Ovary (tissue), 9 donors: Measurements from ENCODE around the gene SS18L1. TPM values are rescaled to one million over a fixed set of nuclear protein-coding genes. Genes with fewer than 3 reads are reported as not detected.

ENCODE experiments used
- DNase-seq, 5 donors: peaks; one replicate each; pipeline ENCODE4 v3.0.0-alpha.2; 2019 to 2020
- H3K27ac ChIP-seq, 2 donors: fragments of 200-600 bp; one replicate each; pipeline versions ENCODE4 v1.5.1 to v1.8.0; 2019 to 2022
- H3K27me3 ChIP-seq: fragments of 200-600 bp; one replicate; pipeline ENCODE4 v1.8.0; 2022
- H3K36me3 ChIP-seq: fragments of 200-600 bp; sonication (generic); one replicate; pipeline ENCODE4 v1.5.1; 2019
- H3K4me1 ChIP-seq: one replicate; pipeline ENCODE4 v1.8.1; 2013; ENCODE audit warnings: mild to moderate bottlenecking, moderate library complexity; ENCODE audit not compliant: insufficient read depth
- H3K4me3 ChIP-seq: fragments of 200-600 bp; sonication (generic); one replicate; pipeline ENCODE4 v1.5.1; 2017
- H3K9me3 ChIP-seq, 2 donors: fragments of 200-600 bp in 1 of 2; sonication (generic) in 1 of 2; one replicate each; pipeline versions ENCODE4 v1.5.1 to v1.8.1; 2013 to 2019; ENCODE audit warnings: mild to moderate bottlenecking in 1 of 2, moderate library complexity in 1 of 2
- EP300 ChIP-seq: sonication (generic); formaldehyde crosslinking; IDR thresholded peaks from one replicate; pipeline ENCODE4 v1.6.1; 2017; ENCODE audit warnings: antibody characterized with exemption
- POLR2A ChIP-seq: fragments of 450-650 bp; IDR thresholded peaks from one replicate; pipeline ENCODE4 v1.6.1; 2017; ENCODE audit warnings: antibody characterized with exemption, mild to moderate bottlenecking, moderate library complexity
- WGBS, 3 donors: extraction: QIAGEN DNeasy Blood & Tissue Kit in 1 of 3; methylation state at CpG; one replicate each; pipeline versions ENCODE4 v1.1.5 to v1.1.7; 2013 to 2017; 5-methylcytosine and 5-hydroxymethylcytosine counted together
- intact Hi-C, 4 donors: fragments of 100-400 bp; cut with DNase I; formaldehyde crosslinking; loops; one replicate each; pipeline versions ENCODE4 v1.11.0 to v1.15.1; 2022 to 2023
- polyA plus RNA-seq, 2 donors: library from polyadenylated mRNA; stranded (reverse); fragments of 200-250 nt in 1 of 2; fragments of 350-450 nt in 1 of 2; fragmentation: Illumina TruSeq in 1 of 2; extraction: RNeasy Lipid Tissue Mini Kit (QIAGEN cat#74804) in 1 of 2; gene quantifications; one replicate each; pipeline ENCODE4 v1.2.3, GENCODE V29; 2013 to 2014
- total RNA-seq, 7 donors: library from RNA; depleted of rRNA in 2 of 7; stranded (reverse); fragments of >200 nt in 2 of 7; fragmentation: NEBNext Ultra II Directional in 3 of 7; extraction: Animal tissue kit (Norgen Biotek cat#: 25700) in 3 of 7; gene quantifications; one replicate each; pipeline versions ENCODE4 v1.1.0 to v1.2.4, GENCODE V29; 2016 to 2023
- TF ChIP-seq, protein P1 (sequence below), 3 donors: fragments of 450-650 bp in 2 of 3; fragments of 200-600 bp in 1 of 3; IDR thresholded peaks; one replicate each; pipeline versions ENCODE4 v1.5.1 to v1.8.0; 2016 to 2022; ENCODE audit warnings: antibody characterized with exemption in 3 of 3, mild to moderate bottlenecking in 1 of 3
- donor health status: DM: no; HTN: no; CAD: no; lungs with moderate emphysema.
- donor health status: DM: no; HTN: no; CAD: no.
- donor health status: Bipolar disorder and iron deficiency.
- donor health status: DM: yes; HTN: yes; CAD: no.
- donor health status: DM: no; HTN: no; CAD: no.
- donor health status: DM: yes; HTN: yes; CAD: no.

SS18L1 gene
- total and polyA plus RNA-seq, 9 donors, result 7.7 to 14.3 (median 12.4) TPM

DNA sequence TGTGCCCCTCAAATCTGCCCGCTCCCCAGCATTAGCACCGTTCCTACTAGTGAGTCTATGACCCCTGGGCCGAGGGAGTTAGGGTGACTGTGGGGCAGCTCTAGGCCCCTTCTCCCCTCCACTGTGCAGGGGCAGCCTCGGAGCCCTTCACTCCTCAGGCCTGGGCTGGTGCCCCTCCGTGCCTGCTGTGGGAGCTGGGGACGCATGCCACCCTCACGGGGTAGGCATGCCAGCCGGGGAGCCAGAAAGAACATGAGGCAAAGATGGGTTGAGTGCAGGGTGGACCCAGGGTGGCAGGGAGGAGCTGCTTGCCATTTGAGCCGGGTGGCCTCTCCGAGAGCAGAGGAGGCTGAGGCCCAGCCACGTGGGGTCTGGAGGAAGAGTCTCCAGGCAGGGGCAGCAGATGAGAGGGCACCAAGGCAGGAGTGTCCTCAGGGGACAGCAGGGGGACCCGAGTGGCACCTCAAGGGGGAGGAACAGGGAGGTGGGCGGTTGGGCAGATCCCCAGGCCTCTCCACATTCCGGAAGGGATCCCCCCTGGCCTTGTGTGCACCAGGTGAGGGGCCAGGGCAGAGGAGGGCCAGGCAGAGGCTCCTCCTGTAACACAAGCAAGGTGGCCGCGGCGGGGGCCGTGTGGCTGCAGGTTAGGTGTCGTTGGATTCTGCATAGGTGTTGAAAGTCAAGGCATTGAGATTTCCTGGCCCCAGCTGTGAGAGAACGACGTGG lies 39.9 kb upstream of the SS18L1 start:
- DNase-seq, result no peak
- 70 to 76% (median 75%) methylated on average over 21 of the region's 21 CpGs for WGBS, 3 donors
- intact Hi-C loops, result no loop called here
- no peak overlapping the region for H3K27ac ChIP-seq
- no peaks in the 10 kb centered on the region for H3K4me1 ChIP-seq
- H3K27me3 ChIP-seq, result no peaks in the 10 kb centered on the region
- H3K4me3 ChIP-seq, result no peak overlapping the region
- H3K36me3 ChIP-seq, result no peaks in the 10 kb centered on the region
- H3K9me3 ChIP-seq, result peaks cover 0 to 12% of the 10 kb centered on the region in 2 donors
- TF ChIP-seq EP300, result no peak
- TF ChIP-seq, protein P1, sequence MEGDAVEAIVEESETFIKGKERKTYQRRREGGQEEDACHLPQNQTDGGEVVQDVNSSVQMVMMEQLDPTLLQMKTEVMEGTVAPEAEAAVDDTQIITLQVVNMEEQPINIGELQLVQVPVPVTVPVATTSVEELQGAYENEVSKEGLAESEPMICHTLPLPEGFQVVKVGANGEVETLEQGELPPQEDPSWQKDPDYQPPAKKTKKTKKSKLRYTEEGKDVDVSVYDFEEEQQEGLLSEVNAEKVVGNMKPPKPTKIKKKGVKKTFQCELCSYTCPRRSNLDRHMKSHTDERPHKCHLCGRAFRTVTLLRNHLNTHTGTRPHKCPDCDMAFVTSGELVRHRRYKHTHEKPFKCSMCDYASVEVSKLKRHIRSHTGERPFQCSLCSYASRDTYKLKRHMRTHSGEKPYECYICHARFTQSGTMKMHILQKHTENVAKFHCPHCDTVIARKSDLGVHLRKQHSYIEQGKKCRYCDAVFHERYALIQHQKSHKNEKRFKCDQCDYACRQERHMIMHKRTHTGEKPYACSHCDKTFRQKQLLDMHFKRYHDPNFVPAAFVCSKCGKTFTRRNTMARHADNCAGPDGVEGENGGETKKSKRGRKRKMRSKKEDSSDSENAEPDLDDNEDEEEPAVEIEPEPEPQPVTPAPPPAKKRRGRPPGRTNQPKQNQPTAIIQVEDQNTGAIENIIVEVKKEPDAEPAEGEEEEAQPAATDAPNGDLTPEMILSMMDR (IDR thresholded peaks at IDR 0.05), result no peak
- TF ChIP-seq POLR2A, result no peak

DNA sequence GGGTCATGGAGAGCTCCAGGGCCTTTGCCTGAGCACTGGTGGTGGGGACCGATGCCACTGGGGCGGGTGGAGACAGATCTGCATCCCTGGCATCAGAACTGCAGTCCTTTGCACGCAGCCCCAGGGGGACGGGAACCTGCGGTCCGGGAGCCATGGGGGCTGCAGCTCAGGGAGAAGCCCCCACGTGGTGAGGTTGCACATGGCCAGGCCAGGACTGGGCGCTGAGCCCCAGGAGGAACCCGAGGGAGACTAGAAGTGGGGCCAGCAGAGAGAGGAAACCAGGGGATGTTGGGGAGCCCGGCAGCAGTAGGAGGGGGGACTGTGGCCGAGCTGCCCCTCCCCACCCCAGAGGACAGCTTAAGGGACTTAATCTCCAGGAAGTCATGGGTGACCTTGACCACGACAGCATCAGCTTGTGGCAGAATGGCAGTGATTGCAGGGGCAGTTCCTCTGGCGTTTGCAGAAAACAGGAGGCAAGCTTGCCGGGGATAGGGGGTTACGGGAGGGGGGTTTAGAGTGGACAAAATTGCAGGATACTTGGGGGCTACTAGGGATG lies 39.3 kb upstream of the SS18L1 start:
- Histone ChIP-seq H3K4me3 (no peak overlapping the region), H3K36me3 (no peaks in the 10 kb centered on the region), H3K4me1 (no peaks in the 10 kb centered on the region), H3K27me3 (no peaks in the 10 kb centered on the region), H3K9me3 (peaks cover 0 to 12% of the 10 kb centered on the region in 2 donors), H3K27ac (no peak overlapping the region)
- TF ChIP-seq EP300 (no peak), POLR2A (no peak)
- TF ChIP-seq, protein P1 (IDR thresholded peaks at IDR 0.05), result no peak
- intact Hi-C loops, result no loop called here
- WGBS, 3 donors, result 20 to 23% (median 20%) methylated on average over 15 of the region's 15 CpGs
- DNase-seq, result no peak

DNA sequence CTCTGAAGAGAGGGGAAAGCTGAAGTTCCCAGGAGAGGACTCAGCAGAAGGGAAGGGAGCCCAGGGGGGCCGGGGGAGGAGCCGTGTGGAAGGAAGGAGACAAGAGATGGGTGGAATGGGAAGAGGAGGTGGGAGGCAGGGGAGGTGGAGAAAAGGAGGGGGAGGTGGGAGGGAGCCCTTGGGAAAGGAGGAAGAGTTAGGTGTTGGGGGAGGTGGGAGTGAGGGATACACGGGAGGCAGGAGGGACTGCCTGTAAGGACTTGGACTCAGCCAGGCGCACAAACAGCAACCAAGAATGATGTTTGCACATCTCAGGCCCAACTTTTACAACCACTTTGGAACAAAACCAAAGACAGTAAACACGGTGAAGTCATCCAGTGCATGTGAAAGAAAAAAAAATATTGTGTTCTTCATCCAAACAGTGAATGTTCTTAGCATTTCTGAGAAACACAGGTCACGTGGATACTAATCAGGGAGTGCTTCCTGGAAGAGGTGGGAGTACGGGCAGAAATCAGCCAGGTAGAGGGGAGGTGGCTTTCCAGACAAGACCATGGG lies 38.7 kb upstream of the SS18L1 start:
- no peak overlapping the region for H3K4me3 ChIP-seq
- no peak for DNase-seq
- no peaks in the 10 kb centered on the region for H3K27me3 ChIP-seq
- no peak overlapping the region for H3K27ac ChIP-seq
- no peak for TF ChIP-seq POLR2A
- TF ChIP-seq, protein P1 (IDR thresholded peaks at IDR 0.05), result no peak
- TF ChIP-seq EP300, result no peak
- no peaks in the 10 kb centered on the region for H3K36me3 ChIP-seq
- no peaks in the 10 kb centered on the region for H3K4me1 ChIP-seq
- WGBS, 3 donors, result 7 to 12% (median 8%) methylated on average over 7 of the region's 7 CpGs
- H3K9me3 ChIP-seq, result peaks cover 0 to 12% of the 10 kb centered on the region in 2 donors
- intact Hi-C loops, result no loop called here

DNA sequence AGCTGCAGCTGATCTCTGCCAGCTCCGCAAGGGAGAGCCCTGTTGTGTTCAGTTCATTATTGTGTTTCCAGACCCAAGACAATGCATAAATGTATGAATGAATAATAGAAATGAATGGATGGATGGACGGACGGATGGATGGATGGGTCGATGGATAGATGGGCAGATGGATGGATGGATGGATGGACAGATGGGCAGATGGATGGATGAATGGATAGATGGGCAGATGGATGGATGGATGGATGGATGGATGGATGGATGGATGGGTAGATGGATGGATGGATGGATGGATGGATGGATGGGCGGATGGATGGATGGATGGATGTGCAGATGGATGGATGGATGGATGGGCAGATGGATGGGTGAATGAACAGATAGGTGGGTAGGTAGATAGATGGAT lies 38.0 kb upstream of the SS18L1 start:
- no peak for DNase-seq
- TF ChIP-seq, protein P1 (IDR thresholded peaks at IDR 0.05), result no peak
- TF ChIP-seq EP300 (no peak), POLR2A (no peak)
- H3K4me3 ChIP-seq, result no peak overlapping the region
- no peaks in the 10 kb centered on the region for H3K36me3 ChIP-seq
- H3K27me3 ChIP-seq, result no peaks in the 10 kb centered on the region
- 88 to 90% (median 88%) methylated on average over 5 of the region's 5 CpGs for WGBS, 3 donors
- H3K4me1 ChIP-seq, result no peaks in the 10 kb centered on the region
- peaks cover 0 to 12% of the 10 kb centered on the region in 2 donors for H3K9me3 ChIP-seq
- intact Hi-C loops, result no loop called here
- H3K27ac ChIP-seq, result no peak overlapping the region
